ENCODE data around the gene RPS6KC1.

Gene RPS6KC1

DNA sequence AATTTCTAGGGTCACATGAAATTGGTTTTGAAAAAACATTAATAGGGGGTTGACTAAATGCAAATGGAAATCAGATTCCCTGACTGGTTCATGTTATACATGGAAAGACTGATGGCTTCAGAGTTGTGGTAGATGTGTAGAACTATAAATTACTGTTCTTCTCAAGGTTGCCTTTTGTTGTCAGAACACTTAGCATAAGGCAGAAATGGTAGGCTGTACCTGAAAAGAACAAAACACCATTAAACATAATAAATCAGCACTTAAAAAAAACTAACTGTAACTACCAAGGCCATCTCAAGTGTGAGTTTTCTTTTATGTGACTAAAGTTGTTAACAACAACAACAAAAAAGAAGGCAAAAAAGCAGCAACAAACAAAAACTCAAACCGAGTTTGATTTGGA lies 111.8 kb downstream of the RPS6KC1 start:
- H3K27ac ChIP-seq (ENCODE audit: low read depth, low read length, poor library complexity, severe bottlenecking), result no peak overlapping the region
- no peak overlapping the region for H3K9ac ChIP-seq (ENCODE audit: low read length)
- no peaks in the 10 kb centered on the region for H3K9me3 ChIP-seq (ENCODE audit: low read length)
- H3K9me2 ChIP-seq (ENCODE audit: low read depth, low read length), result no peaks in the 10 kb centered on the region
- H3K4me1 ChIP-seq (ENCODE audit: insufficient read depth, low read length, severe bottlenecking), result no peaks in the 10 kb centered on the region
- H3K4me2 ChIP-seq (ENCODE audit: low read length), result no peak overlapping the region
- no peaks in the 10 kb centered on the region for H3K79me2 ChIP-seq (ENCODE audit: insufficient read depth, low read length)
- H4K20me1 ChIP-seq (ENCODE audit: insufficient read depth, low read length), result no peaks in the 10 kb centered on the region
- H3K4me3 ChIP-seq (ENCODE audit: low read depth, low read length, poor library complexity, severe bottlenecking), result no peak overlapping the region
- no peak for TF ChIP-seq EZH2 (IDR thresholded peaks at IDR 0.05; ENCODE audit: borderline replicate concordance, low read length)
- TF ChIP-seq, protein P1, sequence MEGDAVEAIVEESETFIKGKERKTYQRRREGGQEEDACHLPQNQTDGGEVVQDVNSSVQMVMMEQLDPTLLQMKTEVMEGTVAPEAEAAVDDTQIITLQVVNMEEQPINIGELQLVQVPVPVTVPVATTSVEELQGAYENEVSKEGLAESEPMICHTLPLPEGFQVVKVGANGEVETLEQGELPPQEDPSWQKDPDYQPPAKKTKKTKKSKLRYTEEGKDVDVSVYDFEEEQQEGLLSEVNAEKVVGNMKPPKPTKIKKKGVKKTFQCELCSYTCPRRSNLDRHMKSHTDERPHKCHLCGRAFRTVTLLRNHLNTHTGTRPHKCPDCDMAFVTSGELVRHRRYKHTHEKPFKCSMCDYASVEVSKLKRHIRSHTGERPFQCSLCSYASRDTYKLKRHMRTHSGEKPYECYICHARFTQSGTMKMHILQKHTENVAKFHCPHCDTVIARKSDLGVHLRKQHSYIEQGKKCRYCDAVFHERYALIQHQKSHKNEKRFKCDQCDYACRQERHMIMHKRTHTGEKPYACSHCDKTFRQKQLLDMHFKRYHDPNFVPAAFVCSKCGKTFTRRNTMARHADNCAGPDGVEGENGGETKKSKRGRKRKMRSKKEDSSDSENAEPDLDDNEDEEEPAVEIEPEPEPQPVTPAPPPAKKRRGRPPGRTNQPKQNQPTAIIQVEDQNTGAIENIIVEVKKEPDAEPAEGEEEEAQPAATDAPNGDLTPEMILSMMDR (IDR thresholded peaks at IDR 0.05; ENCODE audit: low read length), result no peak
- H3K36me3 ChIP-seq (ENCODE audit: insufficient read depth, low read length), result no peaks in the 10 kb centered on the region
- H2AFZ ChIP-seq (ENCODE audit: low read length), result no peak overlapping the region
- no peaks in the 10 kb centered on the region for H3K27me3 ChIP-seq (ENCODE audit: insufficient read depth, low read length)
- H3F3A ChIP-seq (ENCODE audit: insufficient read depth, low read length), result no peaks in the 10 kb centered on the region

DNA sequence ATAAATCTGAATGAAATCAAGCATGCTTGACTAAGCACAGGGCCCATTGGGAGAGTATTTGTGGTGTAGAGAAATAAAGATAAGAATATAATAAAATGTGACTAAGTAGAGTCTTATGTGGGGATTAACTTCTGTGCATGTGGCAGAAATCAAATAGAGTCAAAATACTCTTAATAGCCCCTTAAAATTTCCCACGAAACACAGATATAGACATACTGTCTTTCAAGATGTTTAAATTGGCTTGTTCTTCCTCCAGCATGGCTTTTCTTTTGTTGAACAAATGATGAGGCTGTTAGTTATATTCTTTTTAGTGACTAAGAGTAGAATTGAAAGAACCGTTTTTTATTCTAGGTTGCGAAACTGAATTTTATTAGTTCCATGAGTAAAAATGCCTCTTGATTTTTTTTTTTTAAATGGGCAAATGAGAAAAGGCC lies 112.3 kb downstream of the RPS6KC1 start:
- H3K9ac ChIP-seq (ENCODE audit: low read length), result no peak overlapping the region
- H3F3A ChIP-seq (ENCODE audit: insufficient read depth, low read length), result no peaks in the 10 kb centered on the region
- H4K20me1 ChIP-seq (ENCODE audit: insufficient read depth, low read length), result no peaks in the 10 kb centered on the region
- H3K9me3 ChIP-seq (ENCODE audit: low read length), result no peaks in the 10 kb centered on the region
- no peak overlapping the region for H2AFZ ChIP-seq (ENCODE audit: low read length)
- H3K36me3 ChIP-seq (ENCODE audit: insufficient read depth, low read length), result no peaks in the 10 kb centered on the region
- no peak overlapping the region for H3K4me2 ChIP-seq (ENCODE audit: low read length)
- no peaks in the 10 kb centered on the region for H3K27me3 ChIP-seq (ENCODE audit: insufficient read depth, low read length)
- H3K4me3 ChIP-seq (ENCODE audit: low read depth, low read length, poor library complexity, severe bottlenecking), result no peak overlapping the region
- H3K79me2 ChIP-seq (ENCODE audit: insufficient read depth, low read length), result no peaks in the 10 kb centered on the region
- H3K27ac ChIP-seq (ENCODE audit: low read depth, low read length, poor library complexity, severe bottlenecking), result no peak overlapping the region
- no peak for TF ChIP-seq EZH2 (IDR thresholded peaks at IDR 0.05; ENCODE audit: borderline replicate concordance, low read length)
- TF ChIP-seq, protein P1 (IDR thresholded peaks at IDR 0.05; ENCODE audit: low read length), result no peak
- no peaks in the 10 kb centered on the region for H3K9me2 ChIP-seq (ENCODE audit: low read depth, low read length)
- no peaks in the 10 kb centered on the region for H3K4me1 ChIP-seq (ENCODE audit: insufficient read depth, low read length, severe bottlenecking)

DNA sequence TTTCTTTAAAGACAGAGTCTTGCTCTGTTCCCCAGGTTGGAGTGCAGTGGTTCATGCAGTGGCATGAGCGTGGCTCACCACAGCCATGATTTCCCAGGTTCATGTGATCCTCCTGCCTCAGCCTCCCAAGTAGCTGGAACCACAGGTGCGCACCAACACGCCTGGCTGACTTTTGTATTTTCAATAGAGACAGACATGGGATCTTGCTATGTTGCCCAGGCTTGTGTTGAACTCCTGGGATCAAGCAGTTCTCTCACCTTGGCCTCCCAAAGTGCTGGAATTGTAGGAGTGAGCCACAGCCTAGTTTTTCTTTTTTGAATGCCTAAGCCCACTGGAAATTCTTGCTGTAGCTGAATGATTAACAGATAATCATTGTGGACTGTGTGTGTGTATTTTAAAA lies 113.5 kb downstream of the RPS6KC1 start:
- Histone ChIP-seq H3K9ac (ENCODE audit: low read length) (no peak overlapping the region), H3K36me3 (ENCODE audit: insufficient read depth, low read length) (no peaks in the 10 kb centered on the region), H3K4me3 (ENCODE audit: low read depth, low read length, poor library complexity, severe bottlenecking) (no peak overlapping the region), H4K20me1 (ENCODE audit: insufficient read depth, low read length) (no peaks in the 10 kb centered on the region), H2AFZ (ENCODE audit: low read length) (no peak overlapping the region), H3K4me2 (ENCODE audit: low read length) (no peak overlapping the region), H3F3A (ENCODE audit: insufficient read depth, low read length) (no peaks in the 10 kb centered on the region), H3K79me2 (ENCODE audit: insufficient read depth, low read length) (no peaks in the 10 kb centered on the region), H3K9me2 (ENCODE audit: low read depth, low read length) (no peaks in the 10 kb centered on the region), H3K27ac (ENCODE audit: low read depth, low read length, poor library complexity, severe bottlenecking) (no peak overlapping the region), H3K9me3 (ENCODE audit: low read length) (no peaks in the 10 kb centered on the region), H3K4me1 (ENCODE audit: insufficient read depth, low read length, severe bottlenecking) (no peaks in the 10 kb centered on the region), H3K27me3 (ENCODE audit: insufficient read depth, low read length) (no peaks in the 10 kb centered on the region)
- TF ChIP-seq EZH2 (IDR thresholded peaks at IDR 0.05; ENCODE audit: borderline replicate concordance, low read length), result no peak
- TF ChIP-seq, protein P1 (IDR thresholded peaks at IDR 0.05; ENCODE audit: low read length), result no peak

Data from OCI-LY1 (cell line).